Measurements from ENCODE around the gene LMOD2. TPM values are rescaled to one million over a fixed set of nuclear protein-coding genes. Genes with fewer than 3 reads are reported as not detected.

The LMOD2 gene
- not detected in 2 replicates for total RNA-seq
- long read RNA-seq: 0 reads

DNA sequence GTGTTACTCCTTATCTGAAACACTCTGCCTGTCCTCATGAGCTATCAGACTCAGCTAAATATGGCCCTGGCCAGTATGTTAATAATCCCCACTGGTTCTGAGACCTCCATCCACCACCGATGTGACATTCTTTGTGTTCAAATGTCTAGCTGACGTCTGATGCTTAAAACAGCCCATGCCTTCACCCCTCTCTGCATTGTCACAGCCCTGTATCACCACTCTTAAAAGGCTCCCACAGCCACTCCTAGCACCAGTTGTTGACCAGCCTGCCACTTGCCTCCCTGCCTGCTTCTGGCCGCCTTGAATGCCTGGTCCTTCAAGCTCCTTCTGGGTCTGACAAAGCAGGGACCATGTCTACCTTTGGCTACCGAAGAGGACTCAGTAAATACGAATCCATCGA lies at the start of gene LMOD2:
Gene LMOD2 (plus strand): TSS at position 253 of the 400 bp plus-strand sequence. CDS start 98 bp downstream, at position 351.
- Mint-ChIP-seq H3K4me1 (peaks cover 12% of the 10 kb centered on the region), H3K36me3 (ENCODE audit: low read depth) (no peaks in the 10 kb centered on the region), H3K4me3 (no peak within 1 kb of the TSS), H3K27ac (ENCODE audit: unreplicated experiment) (peak within 1 kb of the TSS; percentile 37), H3K9me3 (no peaks in the 10 kb centered on the region), H3K27me3 (ENCODE audit: low read depth) (no peaks in the 10 kb centered on the region)
- no peak for TF ChIP-seq CTCF (conservative IDR thresholded peaks at IDR 0.05)
- DNase-seq (ENCODE audit: low read depth, low spot score): no peak

GRCh38 chr7:123607423-123607975 lies 48.2 kb upstream of the LMOD2 start:
- H3K36me3 Mint-ChIP-seq (ENCODE audit: low read depth): no peaks in the 10 kb centered on the region
- H3K4me3 Mint-ChIP-seq: no peak overlapping the region
- no peaks in the 10 kb centered on the region for H3K4me1 Mint-ChIP-seq
- H3K27ac Mint-ChIP-seq (ENCODE audit: unreplicated experiment): no peak overlapping the region
- H3K9me3 Mint-ChIP-seq: no peaks in the 10 kb centered on the region
- DNase-seq (ENCODE audit: low read depth, low spot score): no peak
- H3K27me3 Mint-ChIP-seq (ENCODE audit: low read depth): no peaks in the 10 kb centered on the region
- no peak for TF ChIP-seq CTCF (conservative IDR thresholded peaks at IDR 0.05)

DNA sequence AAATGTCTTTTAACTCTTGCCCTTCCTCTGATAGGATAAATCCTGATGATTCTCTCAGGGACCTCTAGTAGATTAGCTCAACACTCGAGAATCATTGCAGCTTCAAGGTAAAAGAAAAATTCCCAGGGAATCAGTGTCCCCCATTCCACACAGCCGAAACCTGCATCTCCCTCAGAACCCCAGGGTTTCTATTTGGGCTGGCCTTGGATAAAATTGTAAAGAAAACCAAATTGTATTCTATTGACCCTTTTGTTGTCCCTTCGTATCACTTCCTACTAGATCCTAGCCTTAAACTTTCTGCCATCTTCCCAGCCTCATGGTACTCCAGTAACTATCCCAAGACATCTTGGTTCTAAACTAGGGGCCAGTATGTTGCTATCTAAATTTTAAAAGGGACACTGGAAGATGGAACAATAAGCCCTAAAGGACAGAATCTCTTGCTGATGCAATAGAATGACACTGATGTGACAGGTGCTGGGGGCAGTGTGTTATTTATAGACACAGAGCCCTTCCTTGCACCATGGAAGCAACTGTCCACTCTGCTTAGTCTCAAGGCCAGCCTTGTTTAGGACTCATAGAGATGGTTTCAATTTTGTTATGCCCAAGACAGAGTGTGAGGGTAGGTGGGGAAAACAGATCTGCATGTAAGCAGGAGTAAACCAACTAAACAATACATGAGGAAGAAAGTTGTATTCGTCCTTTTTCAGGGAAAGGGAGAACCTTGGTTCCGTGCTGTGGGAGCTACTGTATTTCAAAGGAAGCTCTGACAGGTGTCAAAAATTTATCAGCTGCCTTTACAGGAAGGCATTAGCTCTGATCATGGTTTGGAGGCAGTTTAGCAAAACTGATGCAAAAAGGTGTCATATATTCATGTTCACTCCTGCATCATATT lies 46.4 kb upstream of the LMOD2 start:
- no peaks in the 10 kb centered on the region for H3K9me3 Mint-ChIP-seq

GRCh38 chr7:123609883-123610239 lies 45.8 kb upstream of the LMOD2 start:
- H3K9me3 Mint-ChIP-seq: no peaks in the 10 kb centered on the region
- no peak overlapping the region for H3K27ac Mint-ChIP-seq (ENCODE audit: unreplicated experiment)
- no peak overlapping the region for H3K4me3 Mint-ChIP-seq
- no peak for TF ChIP-seq CTCF (conservative IDR thresholded peaks at IDR 0.05)
- H3K4me1 Mint-ChIP-seq: no peaks in the 10 kb centered on the region
- no peaks in the 10 kb centered on the region for H3K36me3 Mint-ChIP-seq (ENCODE audit: low read depth)
- H3K27me3 Mint-ChIP-seq (ENCODE audit: low read depth): no peaks in the 10 kb centered on the region
- DNase-seq (ENCODE audit: low read depth, low spot score): no peak

More for the DNA sequence above, 46.4 kb upstream of the LMOD2 start:
- Mint-ChIP-seq H3K27me3 (ENCODE audit: low read depth) (no peaks in the 10 kb centered on the region), H3K36me3 (ENCODE audit: low read depth) (no peaks in the 10 kb centered on the region), H3K4me1 (no peaks in the 10 kb centered on the region), H3K4me3 (no peak overlapping the region), H3K27ac (ENCODE audit: unreplicated experiment) (no peak overlapping the region)
- no peak for DNase-seq (ENCODE audit: low read depth, low spot score)
- TF ChIP-seq CTCF (conservative IDR thresholded peaks at IDR 0.05): no peak

- Mint-ChIP-seq H3K27ac (ENCODE audit: unreplicated experiment) (no peak overlapping the region), H3K36me3 (ENCODE audit: low read depth) (no peaks in the 10 kb centered on the region), H3K9me3 (no peaks in the 10 kb centered on the region), H3K4me3 (no peak overlapping the region), H3K4me1 (no peaks in the 10 kb centered on the region), H3K27me3 (ENCODE audit: low read depth) (no peaks in the 10 kb centered on the region)
- DNase-seq (ENCODE audit: low read depth, low spot score): no peak
- no peak for TF ChIP-seq CTCF (conservative IDR thresholded peaks at IDR 0.05)
Observed at GRCh38 chr7:123612024-123612423, 43.6 kb upstream of the LMOD2 start.
